H1 (cell line): ENCODE results near the gene DDX42. TPM values are rescaled to one million over a fixed set of nuclear protein-coding genes. Genes with fewer than 3 reads are reported as not detected.

Experiments used
- ASH2L ChIP-seq: fragments of 200-600, 300-600 bp; sonication (generic); IDR thresholded peaks from one replicate; pipeline ENCODE4 v1.7.1; 2017; ENCODE audit warnings: low read length
- SIN3A ChIP-seq, 2 experiments: IDR thresholded peaks in 1 of 2; conservative IDR thresholded peaks in 1 of 2; 2 replicates each; pipeline ENCODE4 v1.6.1; 2011 to 2012; ENCODE audit warnings: low read length in 2 of 2, improper control_type of control experiment in 1 of 2, low read depth in 1 of 2, mild to moderate bottlenecking in 1 of 2
- polyA plus RNA-seq, 7 experiments: library from polyadenylated mRNA; depleted of rRNA in 3 of 7; stranded (reverse) in 5 of 7; unstranded in 2 of 7; fragments of >200 nt in 5 of 7; fragments of 200-250 nt in 2 of 7; gene quantifications; 1 replicate in 5 of 7; 2 replicates in 1 of 7; 4 replicates in 1 of 7; pipeline versions ENCODE4 v1.2.1 to v1.2.3, GENCODE V29; 2011 to 2013; ENCODE audit warnings: missing spikeins in 2 of 7, mixed read lengths in 2 of 7
- total RNA-seq: library from RNA; stranded (reverse); fragmentation: NEBNext Ultra II Directional; extraction: Animal tissue kit (Norgen Biotek cat#: 25700); gene quantifications from 2 replicates; pipeline ENCODE4 v1.2.1, GENCODE V29; 2021
- TF ChIP-seq, protein P1 (sequence below), 3 experiments: IDR thresholded peaks; 1 replicate in 2 of 3; 2 replicates in 1 of 3; pipeline versions ENCODE4 v1.5.1 to v1.6.1; 2011; ENCODE audit warnings: low read length in 3 of 3, mild to moderate bottlenecking in 3 of 3, inconsistent platforms in 2 of 3, low read depth in 1 of 3, moderate library complexity in 1 of 3; ENCODE audit not compliant: insufficient read depth in 1 of 3; ENCODE audit errors: control extremely low read depth in 1 of 3

DDX42 gene
- total and polyA plus RNA-seq, 2 of the 8 experiments (the other 6 are each of a cell fraction or from before 2014, with no cell fraction given) = 40.6 to 114 TPM

DNA sequence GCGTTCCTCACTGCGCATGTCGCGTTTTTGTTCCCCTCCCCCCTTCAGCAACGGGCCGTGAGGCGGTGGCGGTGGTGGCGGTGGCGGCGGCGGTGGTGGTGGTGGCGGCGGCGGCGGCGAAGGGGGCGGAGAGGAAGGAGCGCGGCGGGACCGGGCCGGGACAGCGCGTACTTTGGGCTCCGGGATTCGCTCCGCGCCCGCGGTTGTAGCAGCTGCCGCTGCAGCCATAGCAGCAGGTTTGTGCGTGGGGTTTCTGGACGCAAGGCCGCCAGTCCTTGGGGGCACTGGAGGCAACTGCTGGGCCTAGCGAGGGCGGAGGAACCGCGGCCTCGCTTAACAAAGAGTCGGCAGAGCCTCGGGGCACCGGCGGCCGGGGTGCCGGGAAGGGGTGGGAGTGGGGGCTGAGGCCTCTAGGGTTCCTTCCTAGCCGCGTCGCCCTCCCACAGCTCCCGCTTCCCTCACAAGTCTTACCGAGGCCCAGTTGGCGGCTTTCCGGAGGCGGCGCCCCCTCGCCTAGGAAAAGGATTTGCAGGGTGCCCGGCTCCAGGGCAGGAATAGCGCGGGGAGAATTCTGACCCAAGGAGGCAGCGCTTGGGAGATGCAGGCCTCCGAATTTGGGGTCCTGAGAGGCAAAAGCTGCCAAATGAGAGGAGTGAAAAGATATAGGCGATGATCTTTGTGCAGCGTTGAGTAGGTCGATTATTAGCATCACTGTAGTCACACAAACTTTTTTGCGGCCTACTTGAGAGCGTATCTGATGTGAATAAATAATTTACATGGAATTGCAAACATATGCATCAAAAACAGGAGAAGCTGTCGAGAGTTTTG lies at the start of gene DDX42 (continued):
- TF ChIP-seq ASH2L (peak; percentile 60), SIN3A (conservative IDR thresholded peaks at IDR 0.05 in 1 of 2, IDR thresholded peaks at IDR 0.05 in 1 of 2; ENCODE audit: low read depth in 1 of 2, low read length in 2 of 2) (peak in 1 of 2 experiments; percentile 31; a peak in 1 of 4 replicates)
- TF ChIP-seq, protein P1, sequence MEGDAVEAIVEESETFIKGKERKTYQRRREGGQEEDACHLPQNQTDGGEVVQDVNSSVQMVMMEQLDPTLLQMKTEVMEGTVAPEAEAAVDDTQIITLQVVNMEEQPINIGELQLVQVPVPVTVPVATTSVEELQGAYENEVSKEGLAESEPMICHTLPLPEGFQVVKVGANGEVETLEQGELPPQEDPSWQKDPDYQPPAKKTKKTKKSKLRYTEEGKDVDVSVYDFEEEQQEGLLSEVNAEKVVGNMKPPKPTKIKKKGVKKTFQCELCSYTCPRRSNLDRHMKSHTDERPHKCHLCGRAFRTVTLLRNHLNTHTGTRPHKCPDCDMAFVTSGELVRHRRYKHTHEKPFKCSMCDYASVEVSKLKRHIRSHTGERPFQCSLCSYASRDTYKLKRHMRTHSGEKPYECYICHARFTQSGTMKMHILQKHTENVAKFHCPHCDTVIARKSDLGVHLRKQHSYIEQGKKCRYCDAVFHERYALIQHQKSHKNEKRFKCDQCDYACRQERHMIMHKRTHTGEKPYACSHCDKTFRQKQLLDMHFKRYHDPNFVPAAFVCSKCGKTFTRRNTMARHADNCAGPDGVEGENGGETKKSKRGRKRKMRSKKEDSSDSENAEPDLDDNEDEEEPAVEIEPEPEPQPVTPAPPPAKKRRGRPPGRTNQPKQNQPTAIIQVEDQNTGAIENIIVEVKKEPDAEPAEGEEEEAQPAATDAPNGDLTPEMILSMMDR (IDR thresholded peaks at IDR 0.05; ENCODE audit: control extremely low read depth in 1 of 3, insufficient read depth in 1 of 3, low read depth in 1 of 3, low read length in 3 of 3) = peak in 2 of 3 experiments; percentile 3 to 5; a peak in 2 of 4 replicates
- TF ChIP-seq, all 59 proteins: peak for 8
